ENCODE data around the gene COL4A4.

DNA sequence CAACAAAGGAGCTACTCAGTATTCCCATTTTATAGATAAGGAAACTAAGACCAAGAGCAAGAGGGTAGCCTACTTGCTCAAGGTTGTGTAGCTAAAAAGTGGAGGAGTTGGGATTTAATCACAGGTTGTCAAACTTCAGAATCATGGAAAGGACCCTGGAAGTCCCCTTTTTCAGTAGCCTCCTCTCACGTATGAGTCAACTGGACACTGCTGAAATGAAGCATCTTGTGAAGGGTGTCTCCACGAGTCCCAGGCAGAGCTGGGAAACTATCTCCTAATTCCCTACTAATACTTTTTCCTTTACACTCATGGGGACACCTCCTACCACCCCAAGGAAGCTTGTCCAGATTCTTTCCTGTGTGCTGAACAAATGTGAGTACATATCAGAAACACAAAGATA, 172.3 kb downstream of the COL4A4 start:
- TF ChIP-seq, protein P1, sequence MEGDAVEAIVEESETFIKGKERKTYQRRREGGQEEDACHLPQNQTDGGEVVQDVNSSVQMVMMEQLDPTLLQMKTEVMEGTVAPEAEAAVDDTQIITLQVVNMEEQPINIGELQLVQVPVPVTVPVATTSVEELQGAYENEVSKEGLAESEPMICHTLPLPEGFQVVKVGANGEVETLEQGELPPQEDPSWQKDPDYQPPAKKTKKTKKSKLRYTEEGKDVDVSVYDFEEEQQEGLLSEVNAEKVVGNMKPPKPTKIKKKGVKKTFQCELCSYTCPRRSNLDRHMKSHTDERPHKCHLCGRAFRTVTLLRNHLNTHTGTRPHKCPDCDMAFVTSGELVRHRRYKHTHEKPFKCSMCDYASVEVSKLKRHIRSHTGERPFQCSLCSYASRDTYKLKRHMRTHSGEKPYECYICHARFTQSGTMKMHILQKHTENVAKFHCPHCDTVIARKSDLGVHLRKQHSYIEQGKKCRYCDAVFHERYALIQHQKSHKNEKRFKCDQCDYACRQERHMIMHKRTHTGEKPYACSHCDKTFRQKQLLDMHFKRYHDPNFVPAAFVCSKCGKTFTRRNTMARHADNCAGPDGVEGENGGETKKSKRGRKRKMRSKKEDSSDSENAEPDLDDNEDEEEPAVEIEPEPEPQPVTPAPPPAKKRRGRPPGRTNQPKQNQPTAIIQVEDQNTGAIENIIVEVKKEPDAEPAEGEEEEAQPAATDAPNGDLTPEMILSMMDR (IDR thresholded peaks at IDR 0.05): no peak
- no peak for TF ChIP-seq POLR2A (IDR thresholded peaks at IDR 0.05)
- TF ChIP-seq EP300 (IDR thresholded peaks at IDR 0.05): no peak
- no peak for TF ChIP-seq POLR2AphosphoS5 (IDR thresholded peaks at IDR 0.05)
